CD4-positive, alpha-beta memory T cell (primary cell): ENCODE results near the gene OR4K14. TPM values are rescaled to one million over a fixed set of nuclear protein-coding genes. Genes with fewer than 3 reads are reported as not detected.
"Not testable (repeated sequence)": the region's sequence is repeated elsewhere in the genome, so short reads cannot be mapped to it uniquely, and the experiment has no call there.

Source experiments
- CTCF ChIA-PET: fragments of 350-600 bp; sonication (Branson Sonifier 250); formaldehyde crosslinking; loops from one replicate; lab custom pipeline; 2021; ENCODE audit warnings: inconsistent platforms; ENCODE audit not compliant: partially characterized antibody; lab: Charles Lee
- POLR2A ChIA-PET: fragments of 350-600 bp; sonication (Branson Sonifier 250); formaldehyde crosslinking; loops from one replicate; lab custom pipeline; 2021; ENCODE audit not compliant: partially characterized antibody; lab: Charles Lee
- DNase-seq, 5 donors: peaks; one replicate each; pipeline versions ENCODE4 v3.0.0 to v3.0.0-alpha.2; 2020 to 2022; ENCODE audit warnings: mixed read lengths in 1 of 5
- H3K27ac ChIP-seq: one replicate; pipeline ENCODE4 v1.7.0; 2013; ENCODE audit warnings: low read depth, low read length
- H3K27me3 ChIP-seq: 2 replicates; pipeline ENCODE4 v1.7.0; 2013; ENCODE audit warnings: mild to moderate bottlenecking, low read length, moderate library complexity; ENCODE audit not compliant: insufficient read depth
- H3K36me3 ChIP-seq: 2 replicates; pipeline ENCODE4 v1.7.0; 2013; ENCODE audit warnings: mild to moderate bottlenecking, low read length, moderate library complexity; ENCODE audit not compliant: insufficient read depth
- H3K4me1 ChIP-seq: 2 replicates; pipeline ENCODE4 v1.7.0; 2013; ENCODE audit warnings: mild to moderate bottlenecking, low read length, moderate library complexity; ENCODE audit not compliant: insufficient read depth
- H3K4me3 ChIP-seq, 2 donors: one replicate each; pipeline ENCODE4 v1.7.0; 2013; ENCODE audit warnings: low read length in 2 of 2, mild to moderate bottlenecking in 1 of 2
- H3K9me3 ChIP-seq, 2 donors: one replicate each; pipeline ENCODE4 v1.7.0; 2013; ENCODE audit warnings: low read length in 2 of 2, control low read depth in 1 of 2; ENCODE audit not compliant: control insufficient read depth in 1 of 2
- H3K27ac Mint-ChIP-seq, 7 donors: one replicate each; pipeline ENCODE4 v1.8.0; 2020 to 2021; ENCODE audit warnings: mixed read lengths in 7 of 7, mild to moderate bottlenecking in 6 of 7, inconsistent platforms in 3 of 7, moderate library complexity in 3 of 7
- H3K27me3 Mint-ChIP-seq, 2 donors: one replicate each; pipeline ENCODE4 v1.8.0; 2020 to 2021; ENCODE audit warnings: mixed read lengths in 2 of 2
- H3K36me3 Mint-ChIP-seq, 2 donors: one replicate each; pipeline ENCODE4 v1.8.0; 2020 to 2021; ENCODE audit warnings: mixed read lengths in 2 of 2, inconsistent platforms in 1 of 2, mild to moderate bottlenecking in 1 of 2
- H3K4me1 Mint-ChIP-seq, 4 donors: one replicate each; pipeline ENCODE4 v1.8.0; 2020 to 2021; ENCODE audit warnings: mixed read lengths in 4 of 4, mild to moderate bottlenecking in 1 of 4
- H3K4me3 Mint-ChIP-seq, 8 donors: one replicate each; pipeline ENCODE4 v1.8.0; 2020 to 2021; ENCODE audit warnings: mixed read lengths in 8 of 8, mild to moderate bottlenecking in 7 of 8, moderate library complexity in 6 of 8, inconsistent platforms in 3 of 8
- H3K9me3 Mint-ChIP-seq, 8 donors: one replicate each; pipeline ENCODE4 v1.8.0; 2020 to 2021; ENCODE audit warnings: mixed read lengths in 8 of 8, mild to moderate bottlenecking in 5 of 8, inconsistent platforms in 3 of 8, moderate library complexity in 1 of 8
- intact Hi-C: fragments of 100-400 bp; cut with micrococcal nuclease; formaldehyde crosslinking; loops from one replicate; pipeline ENCODE4 v1.15.1; 2023
- polyA plus RNA-seq, 2 donors: library from polyadenylated mRNA; unstranded; fragments of 300-500 nt; fragmentation: Illumina TruSeq; gene quantifications; one replicate each; pipeline ENCODE4 v1.2.3, GENCODE V29; 2021
- total RNA-seq, 2 experiments: library from RNA; stranded (reverse); gene quantifications; one replicate each; pipeline ENCODE4 v1.2.3, GENCODE V29; 2021

OR4K14 gene
- total and polyA plus RNA-seq, 4 experiments from 2014 or later: not detected

- Histone ChIP-seq H3K4me3 (no peak overlapping the region), H3K27ac (no peak overlapping the region), H3K4me1 (no peaks in the 10 kb centered on the region), H3K36me3 (no peaks in the 10 kb centered on the region), H3K9me3 (no peaks in the 10 kb centered on the region), H3K27me3 (no peaks in the 10 kb centered on the region)
- Mint-ChIP-seq H3K36me3 (no peaks in the 10 kb centered on the region), H3K27me3 (peaks cover 0 to 6% of the 10 kb centered on the region in 2 donors), H3K4me3 (no peak overlapping the region), H3K27ac (no peak overlapping the region), H3K4me1 (no peaks in the 10 kb centered on the region), H3K9me3 (peaks cover 0 to 23% (median 9%) of the 10 kb centered on the region in 8 donors)
- DNase-seq: no peak
- ChIA-PET POLR2A (no interaction called here), CTCF (no interaction called here)
- intact Hi-C loops: no loop called here
These were observed 11.0 kb downstream of the OR4K14 start for GRCh38 chr14:20008156-20008555.

GRCh38 chr14:20002319-20002718 lies 16.8 kb downstream of the OR4K14 start:
- ChIA-PET POLR2A (no interaction called here), CTCF (no interaction called here)
- H3K4me1 ChIP-seq: no peaks in the 10 kb centered on the region
- intact Hi-C loops: no loop called here
- DNase-seq: no peak
- no peaks in the 10 kb centered on the region for H3K9me3 ChIP-seq
- H3K4me3 ChIP-seq: no peak overlapping the region
- H3K27me3 ChIP-seq: no peaks in the 10 kb centered on the region
- no peak overlapping the region for H3K4me3 Mint-ChIP-seq
- H3K36me3 Mint-ChIP-seq: peaks cover 0 to 5% of the 10 kb centered on the region in 2 donors
- H3K27ac ChIP-seq: no peak overlapping the region
- peaks cover 0 to 8% of the 10 kb centered on the region in 2 donors for H3K27me3 Mint-ChIP-seq
- no peaks in the 10 kb centered on the region for H3K36me3 ChIP-seq
- H3K9me3 Mint-ChIP-seq: peaks cover 0 to 6% (median 2%) of the 10 kb centered on the region in 8 donors
- no peak overlapping the region for H3K27ac Mint-ChIP-seq
- peaks cover 0 to 1% (median 0%) of the 10 kb centered on the region in 4 donors for H3K4me1 Mint-ChIP-seq

- ChIA-PET CTCF (no interaction called here), POLR2A (no interaction called here)
- Histone ChIP-seq H3K27me3 (no peaks in the 10 kb centered on the region), H3K36me3 (no peaks in the 10 kb centered on the region), H3K27ac (no peak within 1 kb of the TSS), H3K9me3 (no peaks in the 10 kb centered on the region), H3K4me3 (no peak within 1 kb of the TSS), H3K4me1 (no peaks in the 10 kb centered on the region)
- DNase-seq: no peak
- intact Hi-C loops: no loop called here
- Mint-ChIP-seq H3K27ac (no peak within 1 kb of the TSS), H3K9me3 (peaks cover 0 to 3% (median 2%) of the 10 kb centered on the region in 8 donors), H3K4me1 (peaks cover 0 to 1% (median 0%) of the 10 kb centered on the region in 4 donors), H3K27me3 (peaks cover 0 to 8% of the 10 kb centered on the region in 2 donors), H3K36me3 (peaks cover 0 to 5% of the 10 kb centered on the region in 2 donors), H3K4me3 (no peak within 1 kb of the TSS)
These were observed 17.2 kb downstream of the OR4K14 start, which contains the start of gene OR4Q2 for GRCh38 chr14:20001863-20002262. Gene OR4Q2, plus strand, starts transcription at chr14:20002163.

- no peak for DNase-seq
- no peak overlapping the region for H3K4me3 ChIP-seq
- H3K9me3 ChIP-seq: no peaks in the 10 kb centered on the region
- H3K36me3 ChIP-seq: no peaks in the 10 kb centered on the region
- H3K27ac ChIP-seq: no peak overlapping the region
- no peaks in the 10 kb centered on the region for H3K27me3 Mint-ChIP-seq
- H3K36me3 Mint-ChIP-seq: peaks cover 0 to 3% of the 10 kb centered on the region in 2 donors
- intact Hi-C loops: no loop called here
- CTCF ChIA-PET: no interaction called here
- no peaks in the 10 kb centered on the region for H3K4me1 ChIP-seq
- POLR2A ChIA-PET: no interaction called here
- peaks cover 0 to under 1% (median 0%) of the 10 kb centered on the region in 4 donors for H3K4me1 Mint-ChIP-seq
- H3K27ac Mint-ChIP-seq: no peak overlapping the region
- no peak overlapping the region for H3K4me3 Mint-ChIP-seq
- H3K9me3 Mint-ChIP-seq: peaks cover 2 to 18% (median 6%) of the 10 kb centered on the region in 8 donors
- no peaks in the 10 kb centered on the region for H3K27me3 ChIP-seq
These were observed 25.7 kb downstream of the OR4K14 start for GRCh38 chr14:19993438-19993837.

- no peaks in the 10 kb centered on the region for H3K36me3 ChIP-seq
- H3K4me1 Mint-ChIP-seq: peaks cover 21 to 38% (median 32%) of the 10 kb centered on the region in 4 donors
- H3K9me3 Mint-ChIP-seq: peaks cover 0 to 10% (median 2%) of the 10 kb centered on the region in 8 donors
- H3K27ac Mint-ChIP-seq: peak within 1 kb of the TSS; percentile 27 to 90 (median 48)
- peaks cover 5 to 8% of the 10 kb centered on the region in 2 donors for H3K36me3 Mint-ChIP-seq
- intact Hi-C loops: loop anchor here (10.0 kb wide), 1 partner anchor 640 kb away; no protein-coding TSS in a partner anchor
- DNase-seq: no peak
- ChIA-PET CTCF (no interaction called here), POLR2A (no interaction called here)
- H3K27me3 ChIP-seq: no peaks in the 10 kb centered on the region
- H3K4me1 ChIP-seq: peaks cover 29% of the 10 kb centered on the region
- H3K9me3 ChIP-seq: no peaks in the 10 kb centered on the region
- peak within 1 kb of the TSS in 6 of 8 donors; percentile 11 to 70 (median 58) for H3K4me3 Mint-ChIP-seq
- H3K4me3 ChIP-seq: peak within 1 kb of the TSS in 1 of 2 donors; percentile 24
- H3K27me3 Mint-ChIP-seq: no peaks in the 10 kb centered on the region
- no peak within 1 kb of the TSS for H3K27ac ChIP-seq
These were observed 43.8 kb downstream of the OR4K14 start, which contains the start of gene OR4K15 for GRCh38 chr14:19975291-19975690. Gene OR4K15, plus strand, starts transcription at chr14:19975591. Its CDS starts 0 bp downstream, at chr14:19975591.

- Histone ChIP-seq H3K27ac (no peak overlapping the region), H3K4me1 (peaks cover 29% of the 10 kb centered on the region), H3K9me3 (no peaks in the 10 kb centered on the region), H3K36me3 (no peaks in the 10 kb centered on the region), H3K4me3 (peak overlapping the region in 1 of 2 donors; percentile 24), H3K27me3 (no peaks in the 10 kb centered on the region)
- peaks cover 5 to 8% of the 10 kb centered on the region in 2 donors for H3K36me3 Mint-ChIP-seq
- no peaks in the 10 kb centered on the region for H3K27me3 Mint-ChIP-seq
- DNase-seq: peak; percentile 60 to 76 (median 66)
- H3K9me3 Mint-ChIP-seq: peaks cover 0 to 10% (median 2%) of the 10 kb centered on the region in 8 donors
- intact Hi-C loops: loop anchor here (10.0 kb wide), 1 partner anchor 640 kb away; no protein-coding TSS in a partner anchor
- POLR2A ChIA-PET: no interaction called here
- H3K4me1 Mint-ChIP-seq: peaks cover 21 to 38% (median 32%) of the 10 kb centered on the region in 4 donors
- H3K27ac Mint-ChIP-seq: peak overlapping the region; percentile 8 to 90 (median 27)
- H3K4me3 Mint-ChIP-seq: peak overlapping the region in 6 of 8 donors; percentile 11 to 70 (median 58)
- CTCF ChIA-PET: no interaction called here
These were observed 44.3 kb downstream of the OR4K14 start for GRCh38 chr14:19974844-19975243.

GRCh38 chr14:19969735-19970134 lies 49.4 kb downstream of the OR4K14 start:
- peak overlapping the region in 2 of 8 donors; percentile 3 to 8 for H3K4me3 Mint-ChIP-seq
- DNase-seq, H3K27ac Mint-ChIP-seq, CTCF ChIA-PET, H3K27me3 Mint-ChIP-seq, H3K27me3 ChIP-seq, H3K9me3 ChIP-seq, POLR2A ChIA-PET, H3K36me3 Mint-ChIP-seq, H3K4me3 ChIP-seq, H3K27ac ChIP-seq, H3K36me3 ChIP-seq: not testable (repeated sequence)
- H3K4me1 Mint-ChIP-seq: peaks cover 14 to 22% (median 19%) of the 10 kb centered on the region in 4 donors
- H3K4me1 ChIP-seq: peaks cover 16% of the 10 kb centered on the region
- intact Hi-C loops: loop anchor here (10.0 kb wide), 1 partner anchor 645 kb away; no protein-coding TSS in a partner anchor
- H3K9me3 Mint-ChIP-seq: peaks cover 0 to 13% (median 0%) of the 10 kb centered on the region in 8 donors
